Chondrocyte (in vitro differentiated cells): ENCODE results near the gene SMIM35. TPM values are rescaled to one million over a fixed set of nuclear protein-coding genes. Genes with fewer than 3 reads are reported as not detected.

Source experiments
- DNase-seq: peaks from one replicate; pipeline ENCODE4 v3.0.0; 2021; ENCODE audit warnings: mixed read lengths, low spot score
- H3K27ac Mint-ChIP-seq: one replicate; pipeline ENCODE4 v1.8.0; 2021; ENCODE audit warnings: mild to moderate bottlenecking, moderate library complexity, mixed read lengths; ENCODE audit not compliant: unreplicated experiment
- H3K27me3 Mint-ChIP-seq: 2 replicates; pipeline ENCODE4 v1.8.0; 2021; ENCODE audit warnings: low read depth, mixed read lengths
- H3K36me3 Mint-ChIP-seq: 2 replicates; pipeline ENCODE4 v1.8.0; 2021; ENCODE audit warnings: low read depth, mixed read lengths
- H3K4me1 Mint-ChIP-seq: 2 replicates; pipeline ENCODE4 v1.8.0; 2021; ENCODE audit warnings: low read depth, mild to moderate bottlenecking, mixed read lengths
- H3K4me3 Mint-ChIP-seq: one replicate; pipeline ENCODE4 v1.8.0; 2021; ENCODE audit warnings: mild to moderate bottlenecking, moderate library complexity, mixed read lengths; ENCODE audit not compliant: unreplicated experiment
- H3K9me3 Mint-ChIP-seq: 2 replicates; pipeline ENCODE4 v1.8.0; 2021; ENCODE audit warnings: low read depth, mixed read lengths
- total RNA-seq: library from RNA; stranded (reverse); gene quantifications from 3 replicates; pipeline ENCODE4 v1.2.1, GENCODE V29; 2021
- TF ChIP-seq, protein P1 (sequence below): fragments of 200-600 bp; sonication (generic); IDR thresholded peaks from 2 replicates; pipeline ENCODE4 v1.5.0; 2021; ENCODE audit warnings: antibody characterized with exemption, mild to moderate bottlenecking, moderate library complexity

Gene SMIM35
- total RNA-seq, 1 donor from 2014 or later: not detected

DNA sequence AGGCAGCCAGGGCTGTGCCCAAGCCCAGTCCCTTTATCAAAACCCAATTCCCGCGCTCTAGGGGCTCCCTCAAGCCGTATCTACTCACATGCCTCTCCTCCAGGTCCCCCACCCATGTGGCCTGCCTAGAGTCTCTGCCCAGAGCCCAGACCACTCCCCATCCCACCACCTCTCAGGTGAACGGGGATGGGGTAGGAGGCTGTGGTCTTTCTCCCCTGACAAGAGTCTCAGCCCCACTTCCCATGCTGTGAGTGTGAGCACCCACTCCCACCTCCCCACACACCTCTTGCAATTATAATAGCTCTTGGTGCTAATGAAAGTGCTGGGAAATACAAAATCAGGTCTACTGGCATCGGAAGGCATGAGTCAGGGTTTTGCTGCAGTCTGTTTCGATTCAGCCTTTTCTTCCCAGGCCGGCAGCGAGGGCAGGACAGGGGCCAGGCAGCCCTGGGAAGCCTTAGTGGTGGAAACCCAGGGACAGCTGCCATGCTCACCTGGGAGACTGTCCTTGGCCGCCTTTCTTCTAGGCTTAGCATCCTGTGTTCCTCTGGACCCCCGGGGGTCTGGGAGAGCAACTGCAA lies 26.6 kb downstream of the SMIM35 start:
- TF ChIP-seq, protein P1, sequence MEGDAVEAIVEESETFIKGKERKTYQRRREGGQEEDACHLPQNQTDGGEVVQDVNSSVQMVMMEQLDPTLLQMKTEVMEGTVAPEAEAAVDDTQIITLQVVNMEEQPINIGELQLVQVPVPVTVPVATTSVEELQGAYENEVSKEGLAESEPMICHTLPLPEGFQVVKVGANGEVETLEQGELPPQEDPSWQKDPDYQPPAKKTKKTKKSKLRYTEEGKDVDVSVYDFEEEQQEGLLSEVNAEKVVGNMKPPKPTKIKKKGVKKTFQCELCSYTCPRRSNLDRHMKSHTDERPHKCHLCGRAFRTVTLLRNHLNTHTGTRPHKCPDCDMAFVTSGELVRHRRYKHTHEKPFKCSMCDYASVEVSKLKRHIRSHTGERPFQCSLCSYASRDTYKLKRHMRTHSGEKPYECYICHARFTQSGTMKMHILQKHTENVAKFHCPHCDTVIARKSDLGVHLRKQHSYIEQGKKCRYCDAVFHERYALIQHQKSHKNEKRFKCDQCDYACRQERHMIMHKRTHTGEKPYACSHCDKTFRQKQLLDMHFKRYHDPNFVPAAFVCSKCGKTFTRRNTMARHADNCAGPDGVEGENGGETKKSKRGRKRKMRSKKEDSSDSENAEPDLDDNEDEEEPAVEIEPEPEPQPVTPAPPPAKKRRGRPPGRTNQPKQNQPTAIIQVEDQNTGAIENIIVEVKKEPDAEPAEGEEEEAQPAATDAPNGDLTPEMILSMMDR: no peak
- no peak overlapping the region for H3K4me3 Mint-ChIP-seq
- DNase-seq: no peak

GRCh38 chr11:118059246-118059940 lies 27.4 kb downstream of the SMIM35 start:
- TF ChIP-seq, protein P1: no peak
- no peak for DNase-seq
- no peaks in the 10 kb centered on the region for H3K4me1 Mint-ChIP-seq
- H3K9me3 Mint-ChIP-seq: no peaks in the 10 kb centered on the region
- H3K27me3 Mint-ChIP-seq: peaks cover 31% of the 10 kb centered on the region
- no peak overlapping the region for H3K4me3 Mint-ChIP-seq
- no peak overlapping the region for H3K27ac Mint-ChIP-seq
- no peaks in the 10 kb centered on the region for H3K36me3 Mint-ChIP-seq

More for the DNA sequence above, 26.6 kb downstream of the SMIM35 start:
- no peaks in the 10 kb centered on the region for H3K36me3 Mint-ChIP-seq
- H3K27ac Mint-ChIP-seq: no peak overlapping the region
- peaks cover 31% of the 10 kb centered on the region for H3K27me3 Mint-ChIP-seq
- H3K4me1 Mint-ChIP-seq: no peaks in the 10 kb centered on the region
- no peaks in the 10 kb centered on the region for H3K9me3 Mint-ChIP-seq

- Mint-ChIP-seq H3K4me3 (no peak overlapping the region), H3K9me3 (no peaks in the 10 kb centered on the region), H3K27ac (no peak overlapping the region), H3K4me1 (no peaks in the 10 kb centered on the region), H3K27me3 (peaks cover 26% of the 10 kb centered on the region), H3K36me3 (no peaks in the 10 kb centered on the region)
- TF ChIP-seq, protein P1: no peak
- no peak for DNase-seq
These were observed 28.2 kb downstream of the SMIM35 start for GRCh38 chr11:118058311-118059245.

GRCh38 chr11:118057251-118058145 lies 29.3 kb downstream of the SMIM35 start:
- no peaks in the 10 kb centered on the region for H3K4me1 Mint-ChIP-seq
- no peak for DNase-seq
- peaks cover 23% of the 10 kb centered on the region for H3K27me3 Mint-ChIP-seq
- H3K9me3 Mint-ChIP-seq: no peaks in the 10 kb centered on the region
- TF ChIP-seq, protein P1: no peak
- H3K36me3 Mint-ChIP-seq: no peaks in the 10 kb centered on the region
- H3K4me3 Mint-ChIP-seq: no peak overlapping the region
- H3K27ac Mint-ChIP-seq: peak overlapping the region; percentile 11
